Liver (tissue), 9 donors: ENCODE results near the gene TRIP13. TPM values are rescaled to one million over a fixed set of nuclear protein-coding genes. Genes with fewer than 3 reads are reported as not detected.

ENCODE experiments used
- DNase-seq: peaks from one replicate; pipeline ENCODE4 v3.0.0-alpha.2; 2017; ENCODE audit warnings: low spot score
- H3K27ac ChIP-seq, 2 donors: one replicate each; pipeline ENCODE4 v1.7.0; 2013; ENCODE audit warnings: inconsistent platforms in 2 of 2, low read length in 2 of 2, control low read depth in 1 of 2, low read depth in 1 of 2, mild to moderate bottlenecking in 1 of 2
- H3K27me3 ChIP-seq, 4 donors: one replicate each; pipeline versions ENCODE4 v1.6.1 to v1.7.0; 2013; ENCODE audit warnings: low read length in 3 of 4, inconsistent platforms in 1 of 4, mild to moderate bottlenecking in 1 of 4, moderate library complexity in 1 of 4; ENCODE audit not compliant: control insufficient read depth in 4 of 4, insufficient read depth in 4 of 4
- H3K36me3 ChIP-seq, 4 donors: one replicate each; pipeline versions ENCODE4 v1.6.1 to v1.7.0; 2013; ENCODE audit warnings: low read length in 3 of 4, mild to moderate bottlenecking in 3 of 4, low read depth in 1 of 4, moderate library complexity in 1 of 4; ENCODE audit not compliant: control insufficient read depth in 4 of 4, insufficient read depth in 3 of 4
- H3K4me1 ChIP-seq, 4 donors: one replicate each; pipeline versions ENCODE4 v1.6.1 to v1.7.0; 2013; ENCODE audit warnings: low read length in 3 of 4, mild to moderate bottlenecking in 3 of 4, moderate library complexity in 1 of 4; ENCODE audit not compliant: control insufficient read depth in 4 of 4, insufficient read depth in 4 of 4
- H3K4me3 ChIP-seq, 3 donors: one replicate each; pipeline versions ENCODE4 v1.6.1 to v1.7.0; 2013; ENCODE audit warnings: low read length in 3 of 3, control low read depth in 1 of 3, low read depth in 1 of 3, mild to moderate bottlenecking in 1 of 3
- H3K9ac ChIP-seq, 2 donors: one replicate each; pipeline ENCODE4 v1.7.0; 2013; ENCODE audit warnings: low read length in 2 of 2, mild to moderate bottlenecking in 2 of 2, moderate library complexity in 2 of 2, control low read depth in 1 of 2, low read depth in 1 of 2
- H3K9me3 ChIP-seq, 4 donors: one replicate each; pipeline versions ENCODE4 v1.6.1 to v1.7.0; 2013; ENCODE audit warnings: low read length in 3 of 4; ENCODE audit not compliant: control insufficient read depth in 4 of 4
- EGR1 ChIP-seq, 2 donors: IDR thresholded peaks; 2 replicates each; pipeline ENCODE4 v1.6.1; 2016 to 2018; ENCODE audit warnings: antibody characterized with exemption in 2 of 2, low read depth in 2 of 2
- GABPA ChIP-seq, 2 donors: IDR thresholded peaks in 1 of 2; conservative IDR thresholded peaks in 1 of 2; 2 replicates each; pipeline ENCODE4 v1.6.1; 2016; ENCODE audit warnings: antibody characterized with exemption in 2 of 2, mild to moderate bottlenecking in 1 of 2, moderate library complexity in 1 of 2
- HNF4A ChIP-seq, 2 donors: conservative IDR thresholded peaks; 2 replicates each; pipeline ENCODE4 v1.6.1; 2016; ENCODE audit warnings: antibody characterized with exemption in 2 of 2, mild to moderate bottlenecking in 2 of 2
- HNF4G ChIP-seq: IDR thresholded peaks from 2 replicates; pipeline ENCODE4 v1.6.1; 2016; ENCODE audit warnings: antibody characterized with exemption
- JUND ChIP-seq, 2 donors: IDR thresholded peaks; 2 replicates each; pipeline ENCODE4 v1.6.1; 2016; ENCODE audit warnings: antibody characterized with exemption in 2 of 2
- RXRA ChIP-seq, 2 donors: IDR thresholded peaks; 2 replicates each; pipeline ENCODE4 v1.6.1; 2017 to 2018; ENCODE audit warnings: antibody characterized with exemption in 2 of 2, mild to moderate bottlenecking in 1 of 2
- SP1 ChIP-seq: IDR thresholded peaks from 2 replicates; pipeline ENCODE4 v1.6.1; 2018; ENCODE audit warnings: antibody characterized with exemption, mild to moderate bottlenecking
- YY1 ChIP-seq: IDR thresholded peaks from 2 replicates; pipeline ENCODE4 v1.6.1; 2016; ENCODE audit warnings: antibody characterized with exemption, mild to moderate bottlenecking
- WGBS: extraction: QIAGEN DNeasy Blood & Tissue Kit; methylation state at CpG from one replicate; pipeline ENCODE4 v1.1.7; 2013; 5-methylcytosine and 5-hydroxymethylcytosine counted together
- polyA plus RNA-seq, 2 donors: library from polyadenylated mRNA; stranded (reverse) in 1 of 2; unstranded in 1 of 2; fragments of 200-250 nt in 1 of 2; fragments of >200 nt in 1 of 2; fragmentation: Nextera tagmentation in 1 of 2; extraction: Ambion mirVana in 1 of 2; gene quantifications; one replicate each; pipeline versions ENCODE4 v1.2.1 to v1.2.3, GENCODE V29; 2013 to 2015
- total RNA-seq, 2 donors: library from RNA; depleted of rRNA; stranded (reverse); fragments of >200 nt; gene quantifications; one replicate each; pipeline ENCODE4 v1.2.3, GENCODE V29; 2014
- TF ChIP-seq, protein P1 (sequence below): IDR thresholded peaks from 2 replicates; pipeline ENCODE4 v1.6.1; 2016; ENCODE audit warnings: antibody characterized with exemption, mild to moderate bottlenecking
- TF ChIP-seq, protein P2 (sequence below): IDR thresholded peaks from 2 replicates; pipeline ENCODE4 v1.6.1; 2016; ENCODE audit warnings: antibody characterized with exemption
- TF ChIP-seq, protein P3 (sequence below): fragments of 150-350 bp; IDR thresholded peaks from 2 replicates; pipeline ENCODE4 v1.5.1; 2017; ENCODE audit warnings: improper control_type of control experiment, low read depth, low read length; ENCODE audit not compliant: missing input control
- TF ChIP-seq, protein P4 (sequence below): IDR thresholded peaks from 2 replicates; pipeline ENCODE4 v1.6.1; 2016; ENCODE audit warnings: antibody characterized with exemption
- donor health status: healthy.
- donor health status: healthy.
- donor health status: healthy.
- donor health status: healthy.
- donor health status: healthy.

TRIP13 gene
- total and polyA plus RNA-seq, 4 donors = 0.42 to 12.4 (median 0.84) TPM

DNA sequence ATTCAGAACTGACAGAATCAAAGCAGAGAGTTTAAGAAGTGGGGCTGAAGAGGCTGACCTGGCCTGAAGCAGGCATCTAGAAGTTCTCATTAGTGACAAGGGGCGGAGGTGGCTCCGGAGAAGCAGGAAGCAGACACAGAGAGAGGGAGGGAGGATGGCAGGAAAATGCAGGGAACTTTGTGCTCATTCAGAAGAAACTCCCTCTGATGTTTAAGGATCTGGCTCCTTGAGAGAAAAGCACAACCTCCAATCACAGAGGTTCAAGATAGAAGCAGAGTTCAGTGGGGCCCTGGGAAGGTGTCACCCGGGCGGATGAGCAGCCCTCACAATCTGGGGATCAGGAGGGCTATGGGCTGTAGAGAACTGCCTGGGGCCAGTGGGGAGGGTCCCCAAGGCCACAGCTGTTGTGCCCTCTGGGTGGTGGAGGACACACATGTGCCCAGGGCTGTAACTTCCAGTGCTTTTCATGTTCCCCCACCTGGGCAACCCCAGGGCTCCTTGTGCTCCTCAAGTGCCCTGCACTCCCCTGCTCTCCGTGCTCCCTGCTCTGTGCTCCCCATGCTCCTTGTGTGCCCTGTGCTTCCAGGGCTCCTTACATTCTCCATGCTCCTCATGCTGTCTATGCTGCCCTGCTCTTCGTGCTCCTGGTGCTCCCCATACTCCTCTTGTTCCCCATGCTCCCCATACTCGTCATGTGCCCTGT lies 51.4 kb downstream of the TRIP13 start (continued):
- TF ChIP-seq, protein P1, sequence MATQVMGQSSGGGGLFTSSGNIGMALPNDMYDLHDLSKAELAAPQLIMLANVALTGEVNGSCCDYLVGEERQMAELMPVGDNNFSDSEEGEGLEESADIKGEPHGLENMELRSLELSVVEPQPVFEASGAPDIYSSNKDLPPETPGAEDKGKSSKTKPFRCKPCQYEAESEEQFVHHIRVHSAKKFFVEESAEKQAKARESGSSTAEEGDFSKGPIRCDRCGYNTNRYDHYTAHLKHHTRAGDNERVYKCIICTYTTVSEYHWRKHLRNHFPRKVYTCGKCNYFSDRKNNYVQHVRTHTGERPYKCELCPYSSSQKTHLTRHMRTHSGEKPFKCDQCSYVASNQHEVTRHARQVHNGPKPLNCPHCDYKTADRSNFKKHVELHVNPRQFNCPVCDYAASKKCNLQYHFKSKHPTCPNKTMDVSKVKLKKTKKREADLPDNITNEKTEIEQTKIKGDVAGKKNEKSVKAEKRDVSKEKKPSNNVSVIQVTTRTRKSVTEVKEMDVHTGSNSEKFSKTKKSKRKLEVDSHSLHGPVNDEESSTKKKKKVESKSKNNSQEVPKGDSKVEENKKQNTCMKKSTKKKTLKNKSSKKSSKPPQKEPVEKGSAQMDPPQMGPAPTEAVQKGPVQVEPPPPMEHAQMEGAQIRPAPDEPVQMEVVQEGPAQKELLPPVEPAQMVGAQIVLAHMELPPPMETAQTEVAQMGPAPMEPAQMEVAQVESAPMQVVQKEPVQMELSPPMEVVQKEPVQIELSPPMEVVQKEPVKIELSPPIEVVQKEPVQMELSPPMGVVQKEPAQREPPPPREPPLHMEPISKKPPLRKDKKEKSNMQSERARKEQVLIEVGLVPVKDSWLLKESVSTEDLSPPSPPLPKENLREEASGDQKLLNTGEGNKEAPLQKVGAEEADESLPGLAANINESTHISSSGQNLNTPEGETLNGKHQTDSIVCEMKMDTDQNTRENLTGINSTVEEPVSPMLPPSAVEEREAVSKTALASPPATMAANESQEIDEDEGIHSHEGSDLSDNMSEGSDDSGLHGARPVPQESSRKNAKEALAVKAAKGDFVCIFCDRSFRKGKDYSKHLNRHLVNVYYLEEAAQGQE = no peak

DNA sequence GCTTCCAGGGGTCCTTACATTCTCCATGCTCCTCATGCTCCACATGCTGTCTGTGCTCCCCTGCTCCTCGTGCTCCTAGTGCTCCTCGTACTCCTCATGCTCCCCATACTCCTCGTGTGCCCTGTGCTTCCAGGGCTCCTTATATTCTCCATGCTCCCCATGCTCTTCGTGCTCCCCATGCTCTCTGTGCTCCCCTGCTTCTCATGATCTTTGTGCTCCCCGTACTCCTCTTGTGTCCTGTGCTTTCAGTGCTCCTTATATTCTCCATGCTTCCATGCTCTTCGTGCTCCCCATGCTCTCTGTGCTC lies 51.9 kb downstream of the TRIP13 start:
- Histone ChIP-seq H3K36me3 (no peaks in the 10 kb centered on the region), H3K4me1 (peaks cover 0 to 4% (median 0%) of the 10 kb centered on the region in 4 donors), H3K27ac (no peak overlapping the region), H3K4me3 (no peak overlapping the region), H3K9ac (no peak overlapping the region), H3K9me3 (no peaks in the 10 kb centered on the region), H3K27me3 (peaks cover 0 to 3% (median 0%) of the 10 kb centered on the region in 4 donors)
- TF ChIP-seq, protein P2, sequence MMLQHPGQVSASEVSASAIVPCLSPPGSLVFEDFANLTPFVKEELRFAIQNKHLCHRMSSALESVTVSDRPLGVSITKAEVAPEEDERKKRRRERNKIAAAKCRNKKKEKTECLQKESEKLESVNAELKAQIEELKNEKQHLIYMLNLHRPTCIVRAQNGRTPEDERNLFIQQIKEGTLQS = no peak
- TF ChIP-seq, protein P1 = no peak
- TF ChIP-seq SP1 (no peak), HNF4G (no peak), YY1 (no peak), HNF4A (conservative IDR thresholded peaks at IDR 0.05) (no peak), JUND (IDR thresholded peaks at IDR 0.05) (no peak), EGR1 (IDR thresholded peaks at IDR 0.05; ENCODE audit: low read depth in 2 of 2) (no peak), RXRA (IDR thresholded peaks at IDR 0.05) (no peak), GABPA (IDR thresholded peaks at IDR 0.05 in 1 of 2, conservative IDR thresholded peaks at IDR 0.05 in 1 of 2) (no peak)
- TF ChIP-seq, protein P3, sequence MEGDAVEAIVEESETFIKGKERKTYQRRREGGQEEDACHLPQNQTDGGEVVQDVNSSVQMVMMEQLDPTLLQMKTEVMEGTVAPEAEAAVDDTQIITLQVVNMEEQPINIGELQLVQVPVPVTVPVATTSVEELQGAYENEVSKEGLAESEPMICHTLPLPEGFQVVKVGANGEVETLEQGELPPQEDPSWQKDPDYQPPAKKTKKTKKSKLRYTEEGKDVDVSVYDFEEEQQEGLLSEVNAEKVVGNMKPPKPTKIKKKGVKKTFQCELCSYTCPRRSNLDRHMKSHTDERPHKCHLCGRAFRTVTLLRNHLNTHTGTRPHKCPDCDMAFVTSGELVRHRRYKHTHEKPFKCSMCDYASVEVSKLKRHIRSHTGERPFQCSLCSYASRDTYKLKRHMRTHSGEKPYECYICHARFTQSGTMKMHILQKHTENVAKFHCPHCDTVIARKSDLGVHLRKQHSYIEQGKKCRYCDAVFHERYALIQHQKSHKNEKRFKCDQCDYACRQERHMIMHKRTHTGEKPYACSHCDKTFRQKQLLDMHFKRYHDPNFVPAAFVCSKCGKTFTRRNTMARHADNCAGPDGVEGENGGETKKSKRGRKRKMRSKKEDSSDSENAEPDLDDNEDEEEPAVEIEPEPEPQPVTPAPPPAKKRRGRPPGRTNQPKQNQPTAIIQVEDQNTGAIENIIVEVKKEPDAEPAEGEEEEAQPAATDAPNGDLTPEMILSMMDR = no peak
- TF ChIP-seq, protein P4, sequence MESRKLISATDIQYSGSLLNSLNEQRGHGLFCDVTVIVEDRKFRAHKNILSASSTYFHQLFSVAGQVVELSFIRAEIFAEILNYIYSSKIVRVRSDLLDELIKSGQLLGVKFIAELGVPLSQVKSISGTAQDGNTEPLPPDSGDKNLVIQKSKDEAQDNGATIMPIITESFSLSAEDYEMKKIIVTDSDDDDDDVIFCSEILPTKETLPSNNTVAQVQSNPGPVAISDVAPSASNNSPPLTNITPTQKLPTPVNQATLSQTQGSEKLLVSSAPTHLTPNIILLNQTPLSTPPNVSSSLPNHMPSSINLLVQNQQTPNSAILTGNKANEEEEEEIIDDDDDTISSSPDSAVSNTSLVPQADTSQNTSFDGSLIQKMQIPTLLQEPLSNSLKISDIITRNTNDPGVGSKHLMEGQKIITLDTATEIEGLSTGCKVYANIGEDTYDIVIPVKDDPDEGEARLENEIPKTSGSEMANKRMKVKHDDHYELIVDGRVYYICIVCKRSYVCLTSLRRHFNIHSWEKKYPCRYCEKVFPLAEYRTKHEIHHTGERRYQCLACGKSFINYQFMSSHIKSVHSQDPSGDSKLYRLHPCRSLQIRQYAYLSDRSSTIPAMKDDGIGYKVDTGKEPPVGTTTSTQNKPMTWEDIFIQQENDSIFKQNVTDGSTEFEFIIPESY = no peak
- 79% methylated on average over 6 of the region's 6 CpGs for WGBS
- no peak for DNase-seq
